22Rv1 (cell line): ENCODE data around the gene ANKRD33.

Experiments
- CTCF ChIP-seq: fragments of 450-650 bp; IDR thresholded peaks from 2 replicates; pipeline ENCODE4 v1.5.1; 2017; ENCODE audit warnings: mild to moderate bottlenecking
- ZFX ChIP-seq: fragments of 450-650 bp; IDR thresholded peaks from 2 replicates; pipeline ENCODE4 v1.6.1; 2017; ENCODE audit warnings: antibody characterized with exemption, borderline replicate concordance

DNA sequence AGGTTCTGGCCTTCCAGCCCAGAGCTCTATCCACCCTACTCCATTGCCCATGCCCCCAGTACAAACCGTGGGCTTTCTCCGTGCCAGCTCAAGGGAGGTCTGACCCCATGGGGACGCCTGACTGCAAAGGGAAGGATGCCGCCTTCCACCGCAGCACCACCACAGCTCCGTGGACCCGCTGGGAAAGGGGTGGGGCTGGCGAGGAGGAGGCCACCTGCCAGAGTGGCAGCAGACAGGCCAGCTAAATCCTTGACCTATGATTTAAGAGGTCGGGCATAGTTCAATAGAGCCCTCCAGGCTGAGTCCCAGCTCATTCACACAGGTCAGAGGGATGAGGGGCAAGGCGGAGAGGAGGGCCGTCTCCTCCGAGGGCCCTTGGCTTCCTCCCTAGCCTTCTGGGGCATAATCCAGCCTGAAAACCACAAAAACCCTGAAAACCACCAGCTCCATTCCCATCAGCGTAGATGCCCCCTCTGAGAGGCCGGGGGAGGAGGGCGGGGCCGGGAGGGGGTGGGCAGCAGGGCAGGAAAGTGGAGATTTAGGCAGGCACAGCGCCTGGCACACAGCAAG is 24.5 kb upstream of the ANKRD33 start:
- TF ChIP-seq CTCF (no peak), ZFX (no peak)
